Measurements from ENCODE around the gene COLEC12.

Gene COLEC12

DNA sequence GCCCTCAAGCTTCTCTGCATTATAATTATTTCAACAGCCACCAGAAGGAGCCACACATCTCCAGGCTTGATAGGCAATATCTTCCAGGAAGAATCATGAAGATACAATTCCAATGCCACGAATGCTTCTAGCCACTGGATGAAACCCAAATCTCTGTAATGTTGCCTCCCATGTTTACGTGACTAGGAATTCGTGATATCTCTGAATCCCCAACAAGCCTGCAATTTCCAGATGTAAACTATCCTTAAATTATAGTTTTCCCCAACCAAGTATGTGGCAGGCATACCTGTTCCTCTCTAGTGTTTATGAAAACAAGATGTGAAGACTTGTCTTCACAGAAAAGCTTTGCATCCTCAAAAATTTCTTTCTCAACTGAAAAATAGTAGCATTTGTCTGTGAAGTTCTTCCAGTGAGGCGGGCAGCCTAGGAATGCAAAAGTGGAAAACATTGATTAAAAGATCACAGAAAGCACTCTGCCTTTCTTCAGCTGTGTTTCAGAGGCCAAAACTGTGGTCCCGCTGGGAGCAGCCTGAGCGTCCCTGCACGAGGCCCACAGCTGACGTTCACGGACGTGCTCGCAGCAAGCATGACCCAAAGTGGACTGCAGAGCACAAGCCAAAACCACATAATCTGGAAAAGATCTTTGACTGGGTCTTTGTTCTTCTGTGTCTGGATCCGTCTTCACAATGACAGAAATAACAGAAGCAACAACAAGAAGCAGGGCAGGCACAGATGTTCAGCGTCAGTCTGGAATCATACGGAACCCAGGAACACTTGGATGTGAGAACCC, 167.6 kb downstream of the COLEC12 start (continued):
- TF ChIP-seq TCF4 (CRISPR knock-in tag; IDR thresholded peaks at IDR 0.05; ENCODE audit: borderline replicate concordance) (no peak), TOX (CRISPR knock-in tag; IDR thresholded peaks at IDR 0.05; ENCODE audit: borderline replicate concordance) (no peak)
- TF ChIP-seq, protein P1, sequence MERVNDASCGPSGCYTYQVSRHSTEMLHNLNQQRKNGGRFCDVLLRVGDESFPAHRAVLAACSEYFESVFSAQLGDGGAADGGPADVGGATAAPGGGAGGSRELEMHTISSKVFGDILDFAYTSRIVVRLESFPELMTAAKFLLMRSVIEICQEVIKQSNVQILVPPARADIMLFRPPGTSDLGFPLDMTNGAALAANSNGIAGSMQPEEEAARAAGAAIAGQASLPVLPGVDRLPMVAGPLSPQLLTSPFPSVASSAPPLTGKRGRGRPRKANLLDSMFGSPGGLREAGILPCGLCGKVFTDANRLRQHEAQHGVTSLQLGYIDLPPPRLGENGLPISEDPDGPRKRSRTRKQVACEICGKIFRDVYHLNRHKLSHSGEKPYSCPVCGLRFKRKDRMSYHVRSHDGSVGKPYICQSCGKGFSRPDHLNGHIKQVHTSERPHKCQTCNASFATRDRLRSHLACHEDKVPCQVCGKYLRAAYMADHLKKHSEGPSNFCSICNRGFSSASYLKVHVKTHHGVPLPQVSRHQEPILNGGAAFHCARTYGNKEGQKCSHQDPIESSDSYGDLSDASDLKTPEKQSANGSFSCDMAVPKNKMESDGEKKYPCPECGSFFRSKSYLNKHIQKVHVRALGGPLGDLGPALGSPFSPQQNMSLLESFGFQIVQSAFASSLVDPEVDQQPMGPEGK (CRISPR knock-in tag; IDR thresholded peaks at IDR 0.05; ENCODE audit: borderline replicate concordance): no peak
- TF ChIP-seq, protein P2, sequence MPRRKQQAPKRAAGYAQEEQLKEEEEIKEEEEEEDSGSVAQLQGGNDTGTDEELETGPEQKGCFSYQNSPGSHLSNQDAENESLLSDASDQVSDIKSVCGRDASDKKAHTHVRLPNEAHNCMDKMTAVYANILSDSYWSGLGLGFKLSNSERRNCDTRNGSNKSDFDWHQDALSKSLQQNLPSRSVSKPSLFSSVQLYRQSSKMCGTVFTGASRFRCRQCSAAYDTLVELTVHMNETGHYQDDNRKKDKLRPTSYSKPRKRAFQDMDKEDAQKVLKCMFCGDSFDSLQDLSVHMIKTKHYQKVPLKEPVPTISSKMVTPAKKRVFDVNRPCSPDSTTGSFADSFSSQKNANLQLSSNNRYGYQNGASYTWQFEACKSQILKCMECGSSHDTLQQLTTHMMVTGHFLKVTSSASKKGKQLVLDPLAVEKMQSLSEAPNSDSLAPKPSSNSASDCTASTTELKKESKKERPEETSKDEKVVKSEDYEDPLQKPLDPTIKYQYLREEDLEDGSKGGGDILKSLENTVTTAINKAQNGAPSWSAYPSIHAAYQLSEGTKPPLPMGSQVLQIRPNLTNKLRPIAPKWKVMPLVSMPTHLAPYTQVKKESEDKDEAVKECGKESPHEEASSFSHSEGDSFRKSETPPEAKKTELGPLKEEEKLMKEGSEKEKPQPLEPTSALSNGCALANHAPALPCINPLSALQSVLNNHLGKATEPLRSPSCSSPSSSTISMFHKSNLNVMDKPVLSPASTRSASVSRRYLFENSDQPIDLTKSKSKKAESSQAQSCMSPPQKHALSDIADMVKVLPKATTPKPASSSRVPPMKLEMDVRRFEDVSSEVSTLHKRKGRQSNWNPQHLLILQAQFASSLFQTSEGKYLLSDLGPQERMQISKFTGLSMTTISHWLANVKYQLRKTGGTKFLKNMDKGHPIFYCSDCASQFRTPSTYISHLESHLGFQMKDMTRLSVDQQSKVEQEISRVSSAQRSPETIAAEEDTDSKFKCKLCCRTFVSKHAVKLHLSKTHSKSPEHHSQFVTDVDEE (CRISPR knock-in tag; IDR thresholded peaks at IDR 0.05): no peak

DNA sequence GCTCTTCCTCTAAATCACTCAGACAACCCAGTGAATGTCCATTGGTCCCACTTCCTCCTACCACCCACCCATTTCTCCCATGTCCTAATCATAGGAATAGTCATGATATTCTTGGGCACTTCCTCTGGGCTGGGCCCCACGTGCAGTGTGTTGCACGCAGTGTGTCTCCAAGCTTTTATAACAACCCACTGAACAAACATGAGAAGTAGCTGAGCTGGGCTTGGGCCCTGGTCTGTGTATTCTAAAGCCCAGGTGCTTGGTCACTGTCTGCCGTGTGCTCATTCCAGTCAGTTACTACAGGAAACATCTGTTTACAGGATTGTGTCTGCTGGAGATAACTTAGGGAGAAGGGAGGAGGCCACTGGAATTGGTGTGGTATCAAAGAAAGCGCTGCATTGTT, 168.5 kb downstream of the COLEC12 start:
- no peak for TF ChIP-seq TCF4 (CRISPR knock-in tag; IDR thresholded peaks at IDR 0.05; ENCODE audit: borderline replicate concordance)
- TF ChIP-seq, protein P3, sequence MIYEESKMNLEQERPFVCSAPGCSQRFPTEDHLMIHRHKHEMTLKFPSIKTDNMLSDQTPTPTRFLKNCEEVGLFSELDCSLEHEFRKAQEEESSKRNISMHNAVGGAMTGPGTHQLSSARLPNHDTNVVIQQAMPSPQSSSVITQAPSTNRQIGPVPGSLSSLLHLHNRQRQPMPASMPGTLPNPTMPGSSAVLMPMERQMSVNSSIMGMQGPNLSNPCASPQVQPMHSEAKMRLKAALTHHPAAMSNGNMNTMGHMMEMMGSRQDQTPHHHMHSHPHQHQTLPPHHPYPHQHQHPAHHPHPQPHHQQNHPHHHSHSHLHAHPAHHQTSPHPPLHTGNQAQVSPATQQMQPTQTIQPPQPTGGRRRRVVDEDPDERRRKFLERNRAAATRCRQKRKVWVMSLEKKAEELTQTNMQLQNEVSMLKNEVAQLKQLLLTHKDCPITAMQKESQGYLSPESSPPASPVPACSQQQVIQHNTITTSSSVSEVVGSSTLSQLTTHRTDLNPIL (CRISPR knock-in tag; IDR thresholded peaks at IDR 0.05; ENCODE audit: low read depth): no peak
- TF ChIP-seq GLIS3 (CRISPR knock-in tag; IDR thresholded peaks at IDR 0.05): no peak
- TF ChIP-seq, protein P4, sequence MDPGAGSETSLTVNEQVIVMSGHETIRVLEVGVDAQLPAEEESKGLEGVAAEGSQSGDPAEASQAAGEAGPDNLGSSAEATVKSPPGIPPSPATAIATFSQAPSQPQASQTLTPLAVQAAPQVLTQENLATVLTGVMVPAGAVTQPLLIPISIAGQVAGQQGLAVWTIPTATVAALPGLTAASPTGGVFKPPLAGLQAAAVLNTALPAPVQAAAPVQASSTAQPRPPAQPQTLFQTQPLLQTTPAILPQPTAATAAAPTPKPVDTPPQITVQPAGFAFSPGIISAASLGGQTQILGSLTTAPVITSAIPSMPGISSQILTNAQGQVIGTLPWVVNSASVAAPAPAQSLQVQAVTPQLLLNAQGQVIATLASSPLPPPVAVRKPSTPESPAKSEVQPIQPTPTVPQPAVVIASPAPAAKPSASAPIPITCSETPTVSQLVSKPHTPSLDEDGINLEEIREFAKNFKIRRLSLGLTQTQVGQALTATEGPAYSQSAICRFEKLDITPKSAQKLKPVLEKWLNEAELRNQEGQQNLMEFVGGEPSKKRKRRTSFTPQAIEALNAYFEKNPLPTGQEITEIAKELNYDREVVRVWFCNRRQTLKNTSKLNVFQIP (CRISPR knock-in tag; IDR thresholded peaks at IDR 0.05; ENCODE audit: borderline replicate concordance, low read depth): no peak
- no peak for TF ChIP-seq ZNF70 (CRISPR knock-in tag; IDR thresholded peaks at IDR 0.05)
- no peak for TF ChIP-seq ZNF8 (CRISPR knock-in tag; IDR thresholded peaks at IDR 0.05)
- TF ChIP-seq, protein P1 (CRISPR knock-in tag; IDR thresholded peaks at IDR 0.05; ENCODE audit: borderline replicate concordance): no peak
- no peak for TF ChIP-seq ARNTL (CRISPR knock-in tag; IDR thresholded peaks at IDR 0.05; ENCODE audit: borderline replicate concordance, low read depth)
- no peak for TF ChIP-seq BACH2 (CRISPR knock-in tag; IDR thresholded peaks at IDR 0.05; ENCODE audit: borderline replicate concordance)
- TF ChIP-seq CSDC2 (CRISPR knock-in tag; IDR thresholded peaks at IDR 0.05): no peak
- no peak for TF ChIP-seq TOX (CRISPR knock-in tag; IDR thresholded peaks at IDR 0.05; ENCODE audit: borderline replicate concordance)
- TF ChIP-seq ZFP30 (CRISPR knock-in tag; IDR thresholded peaks at IDR 0.05): no peak
- TF ChIP-seq, protein P2 (CRISPR knock-in tag; IDR thresholded peaks at IDR 0.05): no peak
- no peak for TF ChIP-seq OSR1 (CRISPR knock-in tag; IDR thresholded peaks at IDR 0.05)

More for the DNA sequence above, 168.5 kb downstream of the COLEC12 start:
- ATAC-seq: no peak

Data from SK-N-SH treated with all-trans-retinoic acid at 6 μM for 48 hours (cell line).